GM15510 (cell line): ENCODE measurements around the gene SLC17A8.

Experiments used
- POLR2A ChIP-seq: IDR thresholded peaks from 3 replicates; pipeline ENCODE4 v1.6.1; 2011; ENCODE audit warnings: borderline replicate concordance; ENCODE audit not compliant: insufficient read length; ENCODE audit errors: extremely low read depth

SLC17A8 gene

DNA sequence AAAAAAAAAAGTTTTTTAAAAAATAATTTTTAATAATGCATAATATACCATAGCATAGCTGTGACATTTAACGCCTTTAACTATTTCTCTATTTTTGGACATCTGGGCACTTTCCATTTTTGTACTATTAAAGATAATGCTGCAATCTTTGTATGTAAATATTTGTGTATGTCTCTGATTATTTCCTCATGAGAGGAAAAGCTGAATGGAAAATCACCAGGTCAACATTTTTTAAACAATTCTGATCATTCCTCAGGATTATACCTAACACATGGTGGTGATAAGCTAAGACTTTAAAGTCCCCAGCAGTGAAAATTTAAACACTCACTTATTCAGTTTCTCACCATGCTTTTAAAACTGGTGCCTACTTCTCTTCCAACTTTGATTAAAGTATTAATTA lies 85.5 kb downstream of the SLC17A8 start:
- no peak for TF ChIP-seq POLR2A

DNA sequence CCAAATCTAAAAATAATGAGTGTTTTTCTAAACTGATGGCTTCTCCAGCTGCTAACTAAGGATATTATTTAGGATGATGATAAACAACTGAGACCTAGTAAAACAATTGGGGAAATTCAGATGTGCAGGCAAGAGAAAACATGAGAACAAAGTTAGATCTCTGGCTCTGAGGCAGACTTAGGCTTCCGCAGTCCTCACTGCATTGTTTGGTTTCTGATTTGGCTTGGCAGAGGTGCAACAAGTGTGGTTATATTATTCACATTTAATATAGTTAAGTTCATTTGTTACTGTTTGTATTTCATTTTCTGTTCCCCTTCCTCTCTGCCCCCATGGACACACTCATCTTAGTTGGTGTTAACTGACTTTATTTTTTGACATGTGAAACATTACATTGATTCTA lies 86.6 kb downstream of the SLC17A8 start:
- no peak for TF ChIP-seq POLR2A

DNA sequence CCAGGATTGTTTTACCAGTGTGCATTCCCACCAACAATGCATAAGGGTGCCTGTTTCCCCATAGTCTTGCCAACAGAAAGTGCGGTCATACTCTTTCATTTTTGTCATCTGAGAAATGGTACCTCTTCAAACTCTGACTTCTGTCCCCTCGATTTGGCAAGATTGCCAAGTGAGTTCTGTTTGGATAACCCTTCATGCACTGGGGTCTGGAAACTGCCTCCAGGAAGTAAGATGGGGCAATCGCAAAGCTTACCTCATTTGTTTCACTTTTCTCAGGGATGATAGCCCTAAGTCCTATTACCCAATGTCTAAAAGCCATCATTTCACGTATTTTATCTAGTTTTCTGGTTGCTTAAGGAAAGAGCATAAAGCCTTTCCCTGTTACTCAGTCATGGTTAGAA lies 88.2 kb downstream of the SLC17A8 start:
- no peak for TF ChIP-seq POLR2A

DNA sequence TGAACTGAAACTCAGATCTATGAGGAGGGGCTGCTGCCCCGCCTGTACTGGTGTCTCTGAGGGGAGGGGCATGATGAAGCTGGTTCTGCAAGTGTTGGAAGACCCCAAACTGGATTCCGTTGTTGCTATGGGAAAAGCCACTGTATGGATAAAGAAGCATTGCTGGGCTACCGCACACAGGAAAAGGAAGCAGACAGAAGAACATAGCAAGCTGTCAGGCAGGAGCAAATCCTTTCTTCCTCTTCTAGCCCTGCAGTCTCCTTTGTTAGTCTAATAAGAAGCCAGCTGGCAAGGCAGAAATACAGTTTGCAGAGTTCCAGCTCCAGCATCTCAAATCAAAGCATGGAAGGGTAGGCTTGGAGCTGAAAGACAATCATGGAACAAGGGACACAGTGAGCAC lies 90.5 kb downstream of the SLC17A8 start:
- TF ChIP-seq POLR2A, result no peak

DNA sequence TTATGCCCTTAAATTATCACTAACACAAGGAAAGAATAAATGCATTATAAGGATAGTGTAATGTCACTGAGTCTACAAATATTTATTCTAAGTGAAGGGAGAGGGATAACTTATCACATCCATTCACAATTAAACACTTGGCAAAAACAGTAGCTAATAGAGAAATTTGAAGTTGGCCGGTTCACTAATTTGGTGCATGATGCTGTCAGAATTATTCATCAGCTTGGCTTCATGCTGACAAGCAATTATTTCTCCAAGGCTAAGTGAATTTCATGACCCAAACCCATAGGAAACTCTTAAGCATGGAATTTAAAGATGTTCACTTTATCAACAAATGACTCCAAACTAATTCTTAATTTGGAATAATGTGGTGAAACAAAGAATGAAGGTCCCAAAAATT lies 91.8 kb downstream of the SLC17A8 start:
- no peak for TF ChIP-seq POLR2A

DNA sequence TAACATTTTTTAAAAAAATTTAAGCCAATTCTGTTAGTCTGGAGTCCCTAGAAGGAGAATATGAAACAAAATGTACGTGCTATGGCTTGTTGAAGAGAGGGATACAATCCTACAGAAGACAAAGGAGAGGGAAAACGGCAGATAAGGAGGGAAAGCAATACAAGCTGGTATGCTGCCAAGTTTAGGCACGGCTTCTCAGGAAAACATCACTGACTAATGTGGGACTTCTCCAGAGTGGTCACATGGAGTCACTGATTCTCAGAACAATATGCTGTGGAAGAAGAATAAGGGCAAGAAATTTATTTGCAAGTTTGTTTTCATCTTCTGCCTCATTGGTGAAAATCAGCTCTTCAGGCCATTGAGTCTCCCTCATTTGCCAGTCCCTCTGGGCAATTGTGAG lies 93.9 kb downstream of the SLC17A8 start:
- TF ChIP-seq POLR2A, result no peak

DNA sequence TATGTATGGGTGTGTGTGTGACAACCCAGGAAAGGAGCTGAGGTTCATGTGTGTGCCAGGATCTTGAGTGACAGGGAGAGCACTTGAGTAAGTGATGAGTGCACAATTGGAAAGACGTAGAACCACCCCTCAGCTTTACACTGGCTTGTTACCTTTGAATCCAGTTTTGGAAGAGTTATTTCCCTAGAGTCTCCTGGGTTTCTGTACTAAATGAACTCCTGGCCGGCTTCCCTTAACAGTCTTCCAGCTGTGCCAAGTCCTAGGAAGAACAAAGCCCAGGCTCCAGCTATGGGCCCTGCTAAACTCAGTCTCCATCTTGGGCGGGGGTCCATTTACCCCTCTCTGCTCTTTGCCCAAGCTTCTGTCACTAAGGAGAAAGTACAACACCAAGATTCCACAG lies 97.1 kb downstream of the SLC17A8 start:
- TF ChIP-seq POLR2A, result no peak

DNA sequence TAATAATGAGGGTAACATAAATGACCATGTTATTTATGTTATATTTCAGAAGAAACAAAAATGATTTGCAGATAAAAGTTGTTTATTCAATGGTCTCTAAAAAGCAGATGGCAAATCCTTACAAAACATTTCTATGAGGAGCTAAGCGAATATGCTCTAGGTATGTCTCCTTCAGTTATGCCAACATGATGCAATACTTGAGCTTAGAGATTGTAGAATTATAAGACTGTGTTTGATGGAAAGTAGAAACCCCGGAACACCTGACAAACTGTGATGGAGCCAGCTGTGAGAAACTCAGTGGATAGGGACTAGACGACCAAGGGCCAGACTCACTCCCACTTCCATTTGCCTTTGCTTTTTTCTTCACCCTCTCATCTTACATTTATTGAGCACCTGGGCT lies 99.0 kb downstream of the SLC17A8 start:
- TF ChIP-seq POLR2A, result no peak

DNA sequence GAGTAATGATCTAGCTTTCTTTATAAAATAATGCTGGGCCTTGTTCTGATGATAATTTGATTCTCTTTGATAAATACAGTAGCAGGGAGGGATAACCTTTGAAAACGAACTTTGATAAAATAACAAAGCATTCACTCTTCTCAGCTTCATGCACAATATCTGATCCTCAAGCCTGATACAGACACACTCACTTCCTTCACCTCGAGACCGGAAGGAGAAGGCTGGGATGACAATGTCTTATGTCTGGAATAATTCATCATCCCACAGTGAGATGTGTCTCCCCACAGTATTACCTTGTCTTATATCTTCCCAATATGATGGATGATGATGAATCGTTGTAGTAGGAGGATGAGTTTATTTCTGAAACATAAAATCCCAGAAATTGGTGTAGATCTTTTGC lies 101.3 kb downstream of the SLC17A8 start:
- TF ChIP-seq POLR2A, result no peak

DNA sequence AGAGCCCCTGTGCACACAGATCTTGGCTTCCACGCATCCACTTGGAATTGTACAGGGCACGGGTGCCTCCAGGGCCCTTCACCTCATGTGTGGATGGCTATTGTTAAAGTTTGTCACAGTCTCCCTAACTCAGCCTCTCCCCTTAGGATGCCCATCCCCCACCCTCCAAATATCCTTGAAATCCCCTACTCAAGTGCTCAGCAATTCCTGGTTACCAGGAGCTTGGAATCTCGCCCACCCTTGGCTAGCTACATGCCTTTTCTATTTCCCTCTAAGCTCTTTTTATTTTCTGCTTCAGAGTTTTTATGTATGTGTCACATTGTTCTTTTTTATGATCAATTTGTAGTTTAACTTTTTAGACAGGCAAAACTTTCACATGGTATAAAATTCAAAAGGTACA lies 103.8 kb downstream of the SLC17A8 start:
- TF ChIP-seq POLR2A, result no peak

DNA sequence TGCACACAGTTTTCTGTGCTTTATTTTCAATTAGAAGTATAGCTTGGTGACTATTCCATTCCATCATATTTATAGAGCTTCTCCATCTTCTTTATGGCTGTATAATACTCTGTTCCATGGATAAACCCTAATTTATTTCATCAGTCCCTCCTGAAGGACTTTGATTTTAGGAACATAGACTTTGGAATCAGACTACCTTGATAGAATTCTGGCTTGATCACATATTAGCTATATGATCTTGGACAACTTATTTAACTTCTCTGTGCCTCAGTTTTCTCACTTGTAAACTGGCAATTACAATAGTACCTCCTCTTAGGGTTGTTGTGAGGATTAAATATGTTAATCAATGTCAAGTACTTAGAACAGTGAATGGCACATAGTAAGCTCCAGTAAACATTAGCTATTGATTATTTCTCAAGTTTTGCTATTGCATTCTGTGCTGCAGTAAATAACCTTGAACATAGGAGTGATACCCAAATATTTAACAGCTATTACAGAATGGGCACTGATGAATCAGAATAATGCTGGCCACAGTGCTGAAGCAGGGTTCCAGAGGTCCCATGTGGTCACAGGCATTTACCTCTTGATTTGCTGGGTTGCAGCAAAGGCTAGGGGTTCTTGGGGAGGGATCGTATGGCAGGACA lies 104.6 kb downstream of the SLC17A8 start:
- no peak for TF ChIP-seq POLR2A

DNA sequence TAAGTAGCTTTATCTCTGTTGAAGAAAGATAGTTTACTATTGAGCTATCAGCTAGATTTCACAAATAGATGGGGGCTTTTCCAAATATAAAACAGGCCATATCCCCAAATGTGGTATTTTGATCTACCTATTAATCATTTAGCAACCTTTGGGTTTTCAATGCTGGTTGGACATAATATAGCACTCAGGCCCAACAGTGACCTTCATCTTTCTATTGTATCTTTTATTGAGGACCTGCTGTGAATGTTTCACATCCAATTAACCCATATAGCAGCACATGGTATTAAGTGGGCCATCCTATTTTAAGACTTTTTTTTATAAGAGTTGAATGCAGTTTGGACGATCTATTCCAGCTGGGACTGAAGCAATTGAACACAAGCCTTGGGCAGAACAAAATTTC lies 106.8 kb downstream of the SLC17A8 start:
- no peak for TF ChIP-seq POLR2A

DNA sequence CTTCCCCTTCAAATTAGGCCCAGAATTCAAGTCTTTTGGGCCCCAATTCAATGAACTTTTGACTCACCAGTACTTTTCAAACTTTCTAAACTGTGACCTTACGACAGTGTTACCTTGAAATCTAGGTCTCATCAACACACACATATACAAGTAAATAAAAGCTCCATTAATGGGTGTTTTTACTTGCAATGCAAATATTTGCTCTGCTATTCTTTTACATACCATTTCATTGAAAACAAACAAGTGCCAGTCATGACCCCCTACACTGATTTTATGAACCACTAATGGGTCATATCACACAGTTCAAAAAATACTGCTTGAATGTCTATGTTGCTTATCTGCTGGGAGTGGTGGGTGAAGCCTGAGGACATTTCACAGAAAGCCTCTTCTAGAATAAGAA lies 107.7 kb downstream of the SLC17A8 start:
- TF ChIP-seq POLR2A, result no peak

DNA sequence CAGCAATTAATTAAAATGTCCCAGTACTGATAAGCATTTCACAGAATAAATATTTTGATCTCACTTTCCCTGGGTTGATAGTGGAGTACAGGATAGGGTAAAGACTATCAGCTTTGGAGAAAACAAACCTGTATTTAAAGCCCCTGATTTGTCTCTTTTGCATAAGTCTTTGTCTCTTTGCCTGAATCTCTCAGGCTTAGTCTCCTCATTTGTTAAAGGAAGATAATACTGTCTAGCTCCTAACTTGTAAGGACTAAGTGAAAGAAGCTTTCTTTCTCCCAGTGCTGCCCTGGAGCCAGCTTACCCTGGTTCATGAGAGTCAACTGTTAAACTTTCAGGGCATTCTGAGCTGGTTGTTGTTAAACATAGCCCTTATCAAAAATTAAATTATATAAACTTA lies 111.3 kb downstream of the SLC17A8 start:
- TF ChIP-seq POLR2A, result no peak
